SJSA1 (cell line): ENCODE data around the gene NCOA5. TPM values are rescaled to one million over a fixed set of nuclear protein-coding genes. Genes with fewer than 3 reads are reported as not detected.

ENCODE experiments used
- DNase-seq, 2 experiments: peaks; one replicate each; pipeline ENCODE4 v3.0.0-alpha.2; 2015 to 2020; ENCODE audit warnings: low spot score in 2 of 2, low read depth in 1 of 2
- H3K27ac ChIP-seq: fragments of 250-450 bp; sonication (Bioruptor Pico); 2 replicates; pipeline ENCODE4 v1.5.1; 2020; ENCODE audit warnings: mild to moderate bottlenecking, moderate library complexity
- H3K27me3 ChIP-seq: fragments of 250-450 bp; sonication (Bioruptor Pico); replicated peaks from 2 replicates; pipeline ENCODE4 v1.5.1; 2020; ENCODE audit warnings: mild to moderate bottlenecking, moderate library complexity
- H3K36me3 ChIP-seq: fragments of 250-450 bp; sonication (Bioruptor Pico); 2 replicates; pipeline ENCODE4 v1.5.1; 2020; ENCODE audit warnings: mild to moderate bottlenecking
- H3K4me1 ChIP-seq: fragments of 250-450 bp; sonication (Bioruptor Pico); replicated peaks from 2 replicates; pipeline ENCODE4 v1.6.1; 2021; ENCODE audit warnings: mild to moderate bottlenecking
- H3K4me3 ChIP-seq: fragments of 250-450 bp; sonication (Bioruptor Pico); 2 replicates; pipeline ENCODE4 v1.5.1; 2020; ENCODE audit warnings: mild to moderate bottlenecking
- H3K9me3 ChIP-seq: fragments of 250-450 bp; sonication (Bioruptor Pico); replicated peaks from 2 replicates; pipeline ENCODE4 v1.5.1; 2020; ENCODE audit warnings: mild to moderate bottlenecking
- total RNA-seq: library from RNA; depleted of rRNA; stranded (reverse); fragments of >200 nt; shearing (Covaris generic); gene quantifications from 2 replicates; pipeline ENCODE4 v1.2.3, GENCODE V29; 2014

The NCOA5 gene
- total RNA-seq, 1 experiment from 2014 or later: 25.8 TPM

DNA sequence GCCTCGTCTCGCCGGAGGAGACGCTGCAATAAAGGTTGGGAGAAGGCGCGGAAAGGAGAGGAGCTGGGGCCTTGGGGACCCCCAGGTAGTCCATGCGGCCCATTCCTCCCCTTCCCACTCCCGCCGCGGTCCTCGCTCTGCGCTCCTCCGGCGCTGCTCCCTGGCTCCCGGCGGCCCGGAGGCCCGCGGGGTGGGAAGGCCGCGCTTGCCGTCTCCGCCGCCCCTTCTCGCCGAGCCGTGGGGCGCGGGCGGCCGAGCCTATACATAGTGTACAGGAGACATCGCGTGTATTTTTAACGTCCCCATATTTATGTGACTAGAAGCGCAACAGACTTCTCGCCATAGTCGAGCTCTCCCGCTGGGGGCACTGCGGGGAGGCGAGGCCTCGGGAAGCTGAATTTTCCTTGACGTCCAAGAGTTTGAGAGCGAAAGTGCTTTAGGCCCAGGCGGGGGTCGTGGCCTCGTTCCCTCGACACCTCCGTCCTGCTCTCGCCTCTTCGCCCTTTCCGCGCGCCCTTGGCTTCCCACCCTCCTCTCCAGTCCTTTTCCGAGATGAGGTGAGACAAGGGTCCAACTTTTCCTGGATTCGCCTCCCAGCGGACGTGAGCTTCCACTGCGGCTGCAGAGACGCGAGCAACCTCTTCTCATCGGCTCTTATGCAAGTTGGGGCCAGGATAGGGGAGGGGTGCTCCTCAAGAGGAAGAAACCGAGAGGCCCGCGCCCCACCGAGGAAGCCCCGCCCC, 31.7 kb downstream of the NCOA5 start:
- DNase-seq: peak; percentile 23 to 48
- peaks cover 30% of the 10 kb centered on the region for H3K36me3 ChIP-seq
- no peak overlapping the region for H3K27ac ChIP-seq
- peaks cover 9% of the 10 kb centered on the region for H3K27me3 ChIP-seq
- H3K4me1 ChIP-seq: no peaks in the 10 kb centered on the region; the same call in 1 of the 2 replicates
- no peak overlapping the region for H3K4me3 ChIP-seq
- H3K9me3 ChIP-seq: no peaks in the 10 kb centered on the region; the same call in 1 of the 2 replicates

DNA sequence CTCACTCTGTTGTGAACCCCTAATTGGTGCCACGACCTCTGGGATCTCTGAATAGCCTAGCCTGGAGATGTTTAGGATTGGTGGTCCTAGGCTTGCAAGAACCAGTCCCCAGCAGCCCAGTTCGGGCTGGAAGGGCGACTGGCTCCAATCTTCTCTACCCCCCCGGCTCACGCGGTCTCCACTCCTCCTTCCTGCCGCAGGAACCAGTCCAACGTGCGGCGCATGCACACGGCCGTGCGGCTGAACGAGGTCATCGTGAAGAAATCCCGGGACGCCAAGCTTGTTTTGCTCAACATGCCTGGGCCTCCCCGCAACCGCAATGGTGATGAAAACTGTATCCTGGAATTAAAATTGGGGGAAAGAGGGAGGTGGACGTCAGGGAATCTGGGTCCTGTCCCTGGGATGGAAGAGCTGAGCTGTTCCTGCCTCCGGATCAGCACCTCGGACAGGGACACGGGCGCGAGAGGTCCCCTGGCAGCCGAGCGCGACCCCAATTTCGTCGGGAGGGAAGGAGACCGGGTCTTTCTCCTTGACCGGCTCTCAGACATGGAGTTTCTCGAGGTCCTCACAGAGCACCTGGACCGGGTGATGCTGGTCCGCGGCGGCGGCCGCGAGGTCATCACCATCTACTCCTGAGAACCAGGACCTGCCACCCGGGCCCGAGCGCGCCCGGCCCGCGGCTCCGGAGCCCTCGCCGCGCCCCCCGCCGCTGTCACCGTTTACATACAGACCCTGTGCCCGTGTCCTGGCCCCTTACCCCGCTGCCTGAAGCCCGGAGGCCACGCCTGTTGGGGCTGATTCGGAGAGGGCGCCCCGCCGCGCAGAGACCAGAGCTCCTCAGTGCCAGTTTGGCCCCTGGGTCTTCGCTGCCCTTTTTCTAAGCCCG, 32.5 kb downstream of the NCOA5 start:
- Histone ChIP-seq H3K27me3 (peaks cover 9% of the 10 kb centered on the region), H3K27ac (no peak overlapping the region), H3K36me3 (peaks cover 22% of the 10 kb centered on the region), H3K9me3 (no peaks in the 10 kb centered on the region; the same call in 1 of the 2 replicates), H3K4me3 (no peak overlapping the region), H3K4me1 (no peaks in the 10 kb centered on the region; the same call in 1 of the 2 replicates)
- DNase-seq: peak; percentile 26 to 49

DNA sequence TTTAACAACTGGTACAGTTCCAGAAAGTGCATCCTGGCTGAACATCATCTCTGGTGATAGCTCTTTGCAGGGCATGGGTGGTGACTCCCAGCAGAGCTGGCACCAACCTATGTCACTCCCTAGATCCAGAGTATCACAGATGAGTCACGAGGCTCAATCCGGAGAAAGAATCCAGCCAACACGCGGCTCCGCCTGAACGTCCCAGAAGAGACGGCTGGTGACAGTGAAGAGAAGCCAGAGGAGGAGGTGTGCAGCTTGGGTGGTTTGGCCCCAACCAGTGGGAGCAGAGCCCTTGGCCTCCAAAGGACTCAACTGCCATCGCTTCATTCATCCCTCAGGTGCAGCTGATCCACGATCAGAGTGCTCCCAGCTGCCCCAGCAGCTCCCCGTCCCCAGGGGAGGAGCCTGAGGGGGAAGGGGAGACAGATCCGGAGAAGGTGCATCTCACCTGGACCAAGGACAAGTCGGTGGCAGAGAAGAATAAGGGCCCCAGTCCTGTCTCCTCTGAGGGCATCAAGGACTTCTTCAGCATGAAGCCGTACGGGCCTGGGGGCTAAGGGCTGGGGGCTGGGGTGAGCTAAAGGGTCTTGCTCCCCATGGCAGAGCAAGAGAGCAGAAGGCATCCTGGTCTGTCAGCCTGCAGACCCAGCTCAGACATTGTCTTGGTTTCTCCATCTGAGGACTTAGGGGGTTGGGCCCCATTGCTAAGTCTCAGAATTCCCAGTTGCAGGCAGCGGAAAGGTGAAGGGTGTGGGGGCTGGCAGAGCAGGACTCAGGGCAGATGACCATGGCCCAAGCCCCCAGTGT, 33.5 kb downstream of the NCOA5 start:
- H3K27me3 ChIP-seq: peaks cover 9% of the 10 kb centered on the region
- no peak overlapping the region for H3K4me3 ChIP-seq
- peaks cover 12% of the 10 kb centered on the region for H3K36me3 ChIP-seq
- DNase-seq: no peak
- no peaks in the 10 kb centered on the region; the same call in 1 of the 2 replicates for H3K4me1 ChIP-seq
- H3K9me3 ChIP-seq: no peaks in the 10 kb centered on the region; the same call in 1 of the 2 replicates
- H3K27ac ChIP-seq: no peak overlapping the region

DNA sequence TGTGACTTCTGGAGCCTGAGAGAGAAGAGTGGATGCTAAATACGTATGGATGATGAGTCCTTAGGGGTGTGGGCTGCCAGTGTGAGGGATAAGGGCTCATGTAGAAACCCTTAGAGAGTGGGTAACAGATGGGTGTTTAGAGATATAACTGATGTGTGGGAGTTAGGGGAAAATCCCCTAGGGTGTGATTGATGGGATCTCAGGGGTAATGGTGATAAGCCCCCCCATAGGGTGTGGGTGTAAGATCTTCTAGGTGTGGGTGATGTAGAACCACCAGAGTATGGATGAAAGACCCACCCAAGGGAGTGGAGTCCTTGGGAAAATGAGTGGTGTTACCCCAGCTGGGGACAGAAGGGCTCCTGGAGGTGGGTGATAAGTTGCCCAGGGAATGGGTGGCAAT, 34.5 kb downstream of the NCOA5 start:
- no peak for DNase-seq
- H3K4me1 ChIP-seq: no peaks in the 10 kb centered on the region; the same call in 1 of the 2 replicates
- H3K27ac ChIP-seq: no peak overlapping the region
- H3K36me3 ChIP-seq: peaks cover 6% of the 10 kb centered on the region; the same call in 1 of the 2 replicates
- H3K9me3 ChIP-seq: no peaks in the 10 kb centered on the region; the same call in 1 of the 2 replicates
- peaks cover 9% of the 10 kb centered on the region for H3K27me3 ChIP-seq
- no peak overlapping the region for H3K4me3 ChIP-seq

DNA sequence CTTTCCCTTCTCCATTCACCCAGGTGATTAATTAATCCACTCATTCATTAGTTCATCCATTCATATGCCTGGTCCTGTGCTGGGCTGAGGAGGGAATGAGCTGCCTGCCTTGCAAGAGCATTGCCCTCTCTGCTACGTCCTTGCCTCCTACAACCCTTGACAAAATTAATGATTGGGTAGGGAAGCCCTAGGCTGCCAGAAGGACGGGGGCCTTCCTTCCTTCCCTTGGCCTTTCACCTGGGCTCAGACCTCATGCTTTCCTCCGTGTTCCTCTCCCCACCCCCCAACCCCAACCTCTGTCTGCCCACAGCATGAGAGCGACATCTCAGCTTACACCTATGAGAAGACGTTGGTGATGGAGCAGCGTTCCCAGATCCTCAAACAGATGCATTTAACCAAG, 35.2 kb downstream of the NCOA5 start:
- Histone ChIP-seq H3K4me1 (no peaks in the 10 kb centered on the region; the same call in 1 of the 2 replicates), H3K27ac (no peak overlapping the region), H3K4me3 (no peak overlapping the region), H3K36me3 (0 out of 2 replicates have a peak, but pooled peaks cover 1% of the 10 kb centered on the region), H3K27me3 (peaks cover 12% of the 10 kb centered on the region), H3K9me3 (no peaks in the 10 kb centered on the region; the same call in 1 of the 2 replicates)
- DNase-seq: no peak

DNA sequence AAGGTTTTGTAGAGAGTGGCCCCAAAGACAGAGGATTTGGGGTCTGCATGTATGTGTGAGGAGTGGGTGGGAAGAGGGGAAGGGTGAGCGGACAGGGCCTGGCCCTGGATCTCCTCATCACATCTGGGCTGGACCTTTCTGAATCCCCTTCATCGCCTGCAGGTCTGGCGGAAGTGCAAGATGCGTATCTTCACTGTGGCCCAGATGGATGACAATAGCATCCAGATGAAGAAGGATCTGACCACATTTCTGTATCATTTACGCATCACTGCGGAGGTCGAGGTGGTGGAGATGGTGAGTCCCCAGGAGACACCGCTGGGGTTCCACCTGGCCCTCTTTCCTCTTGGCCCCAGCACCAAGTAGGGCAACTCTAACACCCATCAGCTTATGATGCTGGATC, 36.3 kb downstream of the NCOA5 start:
- Histone ChIP-seq H3K9me3 (no peaks in the 10 kb centered on the region; the same call in 1 of the 2 replicates), H3K4me3 (no peak overlapping the region), H3K36me3 (no peaks in the 10 kb centered on the region), H3K27me3 (peaks cover 13% of the 10 kb centered on the region), H3K27ac (no peak overlapping the region), H3K4me1 (no peaks in the 10 kb centered on the region; the same call in 1 of the 2 replicates)
- DNase-seq: no peak

DNA sequence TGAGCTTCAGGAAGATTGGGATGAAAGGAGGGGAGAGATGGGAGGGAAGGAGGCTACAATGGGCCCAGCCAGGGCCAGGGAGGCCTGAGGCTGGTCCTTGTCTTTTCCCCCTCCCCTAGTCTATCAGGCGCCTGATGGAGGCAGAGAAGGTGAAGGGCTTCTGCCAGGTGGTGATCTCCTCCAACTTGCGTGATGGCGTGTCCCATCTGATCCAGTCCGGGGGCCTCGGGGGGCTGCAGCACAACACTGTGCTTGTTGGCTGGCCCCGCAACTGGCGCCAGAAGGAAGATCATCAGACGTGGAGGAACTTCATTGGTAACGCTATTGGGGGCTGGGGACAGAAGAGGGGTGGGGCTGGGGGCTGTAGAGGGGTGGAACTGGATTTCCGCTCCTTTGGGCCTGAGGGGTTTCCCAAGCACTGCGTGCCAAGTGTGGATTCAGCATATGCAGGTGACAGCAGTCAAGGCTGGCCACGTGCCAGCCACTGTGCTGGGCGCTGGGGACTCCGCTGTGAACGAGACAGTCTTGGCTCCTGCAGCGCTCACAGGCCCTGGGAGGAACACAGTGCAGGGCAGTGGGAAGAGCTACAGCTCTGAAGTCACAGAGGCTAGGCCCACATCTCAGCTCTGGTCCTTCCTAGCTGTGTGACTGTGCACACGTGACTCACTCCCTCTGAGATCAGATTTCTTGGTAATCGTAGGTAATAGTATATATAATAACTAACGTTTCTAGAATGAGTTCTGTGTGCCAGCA, 38.0 kb downstream of the NCOA5 start:
- no peak overlapping the region for H3K27ac ChIP-seq
- DNase-seq: no peak
- H3K27me3 ChIP-seq: peaks cover 4% of the 10 kb centered on the region
- H3K36me3 ChIP-seq: no peaks in the 10 kb centered on the region
- H3K4me3 ChIP-seq: no peak overlapping the region
- H3K4me1 ChIP-seq: no peaks in the 10 kb centered on the region
- no peaks in the 10 kb centered on the region for H3K9me3 ChIP-seq

DNA sequence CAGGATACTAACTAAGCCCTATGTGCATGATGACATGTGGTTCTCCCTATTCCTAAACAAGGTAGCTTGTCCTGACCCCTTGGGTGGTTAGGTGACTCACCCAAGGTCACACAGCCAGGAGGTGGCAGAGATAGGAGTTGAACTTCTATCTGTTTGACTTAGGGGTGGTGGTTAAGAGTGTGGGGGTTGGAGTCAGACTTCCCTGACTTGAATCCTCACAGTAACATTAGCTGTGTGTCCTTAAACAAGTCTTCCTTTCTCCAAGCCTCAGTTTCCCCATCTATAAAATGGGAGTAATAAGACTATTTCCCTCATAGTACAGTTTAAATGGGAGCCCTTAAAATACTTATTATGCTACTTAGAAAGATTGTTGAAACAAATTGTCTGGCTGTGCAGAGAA, 38.9 kb downstream of the NCOA5 start:
- no peaks in the 10 kb centered on the region for H3K9me3 ChIP-seq
- no peak overlapping the region for H3K27ac ChIP-seq
- H3K4me1 ChIP-seq: no peaks in the 10 kb centered on the region
- H3K36me3 ChIP-seq: no peaks in the 10 kb centered on the region
- no peak for DNase-seq
- H3K27me3 ChIP-seq: peaks cover 4% of the 10 kb centered on the region
- no peak overlapping the region for H3K4me3 ChIP-seq

DNA sequence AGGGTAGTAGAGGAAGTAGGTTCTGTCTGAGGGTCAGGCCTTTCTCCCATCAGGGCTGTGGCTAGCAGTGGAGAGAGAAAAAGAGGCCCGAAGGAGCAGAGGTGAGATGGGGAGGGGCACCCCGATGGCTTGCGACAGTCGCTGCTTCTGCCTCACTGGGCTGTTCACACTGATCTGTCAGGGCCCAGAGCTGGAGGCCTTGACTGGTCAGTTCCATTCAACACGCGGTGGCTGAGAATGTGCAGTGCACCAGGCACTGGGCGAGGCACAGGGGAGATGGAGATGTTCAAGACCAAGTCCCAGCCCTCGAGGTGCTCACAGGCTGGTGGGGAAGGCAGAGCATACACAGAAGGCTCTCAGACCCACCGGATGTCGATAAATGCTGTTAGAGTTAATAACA, 39.3 kb downstream of the NCOA5 start:
- Histone ChIP-seq H3K36me3 (no peaks in the 10 kb centered on the region), H3K4me3 (no peak overlapping the region), H3K27me3 (peaks cover 4% of the 10 kb centered on the region), H3K27ac (no peak overlapping the region), H3K4me1 (no peaks in the 10 kb centered on the region), H3K9me3 (no peaks in the 10 kb centered on the region)
- no peak for DNase-seq

DNA sequence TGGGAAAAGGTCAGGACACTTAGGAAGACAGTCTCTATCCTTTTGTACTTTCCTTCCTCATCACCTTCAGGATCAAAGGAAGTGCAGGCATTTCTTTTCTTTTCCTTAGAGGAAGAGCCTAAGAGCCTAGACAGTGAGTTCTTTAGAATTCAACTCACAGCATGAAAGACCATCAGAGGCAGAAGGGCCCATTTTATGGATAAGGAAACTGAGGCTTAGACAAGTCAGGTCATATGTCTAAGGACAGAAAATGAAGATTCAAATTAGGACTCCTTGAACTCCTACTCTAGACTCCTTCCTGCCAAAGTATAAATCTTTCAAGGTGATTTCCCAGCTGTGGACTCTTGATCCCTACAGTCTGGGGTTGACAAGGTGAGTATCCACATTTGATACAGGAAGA, 39.9 kb downstream of the NCOA5 start:
- no peak overlapping the region for H3K4me3 ChIP-seq
- no peaks in the 10 kb centered on the region for H3K36me3 ChIP-seq
- no peaks in the 10 kb centered on the region for H3K9me3 ChIP-seq
- no peak for DNase-seq
- H3K27ac ChIP-seq: no peak overlapping the region
- H3K27me3 ChIP-seq: peaks cover 4% of the 10 kb centered on the region
- H3K4me1 ChIP-seq: no peaks in the 10 kb centered on the region

DNA sequence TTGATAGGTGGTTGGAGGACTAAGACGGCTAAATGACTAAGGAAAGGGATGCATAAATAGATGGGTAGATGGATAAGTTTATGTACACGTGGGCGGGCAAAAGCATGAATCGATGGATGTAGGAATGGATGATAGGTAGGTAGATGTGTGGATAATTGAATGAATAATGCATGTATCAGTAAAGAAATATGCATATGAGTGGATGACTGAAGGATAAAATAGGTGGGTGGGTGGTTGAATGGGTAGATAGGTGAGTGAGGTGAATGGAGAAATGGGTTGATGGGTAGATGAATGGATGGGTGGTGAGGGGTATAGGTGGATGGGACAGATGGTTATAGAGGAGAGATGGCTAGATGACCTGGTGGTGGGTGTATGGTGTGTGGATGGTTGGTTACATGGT, 40.6 kb downstream of the NCOA5 start:
- no peak overlapping the region for H3K27ac ChIP-seq
- H3K4me1 ChIP-seq: no peaks in the 10 kb centered on the region
- DNase-seq: no peak
- H3K9me3 ChIP-seq: no peaks in the 10 kb centered on the region
- no peaks in the 10 kb centered on the region for H3K36me3 ChIP-seq
- peaks cover 4% of the 10 kb centered on the region for H3K27me3 ChIP-seq
- H3K4me3 ChIP-seq: no peak overlapping the region

DNA sequence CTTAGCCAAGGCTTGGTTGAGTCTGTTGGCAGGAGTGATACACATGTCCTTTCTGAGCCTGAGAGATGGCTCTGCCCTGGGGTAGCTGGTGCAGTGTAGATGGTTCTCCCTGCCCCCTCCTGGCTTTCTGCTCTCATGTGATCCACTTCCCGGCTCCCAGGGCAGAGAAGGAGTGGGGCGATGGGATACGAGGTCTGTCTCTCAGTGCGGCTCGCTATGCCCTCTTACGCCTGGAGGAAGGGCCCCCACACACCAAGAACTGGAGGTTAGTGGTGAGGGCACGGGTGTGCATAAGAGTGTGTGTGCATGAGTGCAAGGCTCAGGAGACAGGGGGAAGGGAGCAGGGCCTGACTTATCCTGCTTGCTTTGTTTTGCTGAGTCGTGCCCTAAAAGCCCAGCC, 41.9 kb downstream of the NCOA5 start:
- Histone ChIP-seq H3K4me1 (no peaks in the 10 kb centered on the region), H3K27me3 (peaks cover 4% of the 10 kb centered on the region), H3K36me3 (no peaks in the 10 kb centered on the region), H3K27ac (no peak overlapping the region), H3K4me3 (no peak overlapping the region), H3K9me3 (no peaks in the 10 kb centered on the region)
- DNase-seq: no peak
